CD4-positive, alpha-beta T cell treated with Interferon alpha-2 for 1 hour (primary cell): Measurements from ENCODE around the gene BCR.

ENCODE experiments used
- DNase-seq, 2 donors: peaks; one replicate each; pipeline ENCODE4 v3.0.0-alpha.2; 2020 to 2022

BCR gene

DNA sequence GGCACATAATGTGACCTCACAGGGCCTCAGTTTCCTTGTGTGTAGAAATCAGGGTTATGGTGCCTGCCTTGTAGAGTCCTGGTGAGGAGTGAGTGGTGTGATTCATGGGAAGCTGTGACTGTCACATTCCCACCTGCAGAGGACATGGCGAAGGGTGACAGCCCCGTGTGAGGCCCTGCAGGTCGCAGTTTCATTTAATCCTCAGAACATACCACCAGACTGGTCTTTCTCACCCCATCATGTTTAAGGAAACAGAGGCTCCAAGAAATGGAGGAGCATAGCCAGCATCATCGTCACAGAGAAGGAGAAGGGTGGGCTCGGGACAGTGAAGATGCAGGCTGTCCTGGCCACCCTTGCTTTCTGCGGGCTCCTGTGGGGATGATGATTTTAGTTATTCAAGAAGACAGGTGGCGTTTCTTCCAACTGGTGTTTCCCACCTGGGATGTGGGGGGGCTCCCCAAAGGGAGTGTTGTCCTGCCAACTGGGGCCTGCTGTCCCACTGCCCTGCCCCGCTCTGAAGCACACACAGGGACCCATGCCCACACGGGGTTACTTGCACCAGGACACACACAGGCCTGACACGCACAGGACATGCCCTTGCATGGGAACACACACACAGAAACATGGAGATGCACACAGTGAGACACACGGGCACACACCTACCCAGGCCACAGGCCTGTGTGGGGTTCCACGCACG, 100.2 kb downstream of the BCR start:
- no peak for DNase-seq

DNA sequence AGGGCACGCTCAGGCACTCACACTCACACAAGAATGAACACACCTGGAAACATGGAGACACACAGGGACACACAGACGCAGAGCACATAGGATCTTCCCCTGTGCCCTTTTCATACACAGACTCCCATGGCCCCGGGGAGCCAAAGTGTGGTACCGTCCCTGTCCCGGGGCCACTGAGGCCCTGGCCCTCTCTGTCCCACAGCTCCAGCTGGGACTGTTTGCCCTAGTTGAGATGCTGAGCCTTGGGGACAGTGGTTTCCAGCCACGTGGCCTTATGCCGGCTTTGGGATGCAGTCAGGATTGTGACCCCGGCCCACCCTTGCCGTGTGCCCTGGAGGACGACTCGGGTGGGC, 100.7 kb downstream of the BCR start:
- DNase-seq, result no peak

DNA sequence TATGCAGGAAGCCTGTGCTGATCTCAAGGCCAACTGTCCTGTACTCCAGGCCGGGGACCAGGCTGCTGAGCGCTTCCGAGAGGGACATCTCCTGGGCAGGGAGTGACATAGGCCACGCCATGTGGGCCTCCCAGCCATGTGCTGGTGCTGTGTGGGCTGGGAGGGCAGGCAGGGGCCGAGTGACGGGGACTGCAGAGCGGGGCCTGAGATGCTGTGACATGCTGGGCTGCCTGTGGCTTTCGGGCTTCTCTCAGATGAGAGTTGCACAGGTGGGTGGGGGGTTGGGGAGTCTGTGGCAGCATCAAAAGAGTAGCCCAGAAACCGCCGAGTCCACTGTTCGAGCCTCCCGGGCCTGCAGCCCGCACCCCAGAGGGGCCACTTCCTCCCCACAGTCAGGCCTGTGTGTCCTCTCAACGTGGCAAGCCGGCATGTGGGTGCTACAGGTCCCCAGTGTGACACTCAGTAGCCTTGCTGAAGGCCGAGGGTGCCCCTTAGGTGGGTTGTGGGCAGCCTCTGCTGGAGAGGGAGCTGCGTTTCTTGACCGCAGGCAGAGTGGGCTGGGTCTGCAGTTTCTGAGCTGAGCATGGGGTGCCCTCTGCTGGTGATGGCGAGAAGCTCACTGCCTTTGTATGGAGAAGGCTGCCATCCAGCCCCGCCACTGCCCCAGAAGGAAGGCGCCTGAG, 101.2 kb downstream of the BCR start:
- DNase-seq, result peak; percentile 81 to 84

DNA sequence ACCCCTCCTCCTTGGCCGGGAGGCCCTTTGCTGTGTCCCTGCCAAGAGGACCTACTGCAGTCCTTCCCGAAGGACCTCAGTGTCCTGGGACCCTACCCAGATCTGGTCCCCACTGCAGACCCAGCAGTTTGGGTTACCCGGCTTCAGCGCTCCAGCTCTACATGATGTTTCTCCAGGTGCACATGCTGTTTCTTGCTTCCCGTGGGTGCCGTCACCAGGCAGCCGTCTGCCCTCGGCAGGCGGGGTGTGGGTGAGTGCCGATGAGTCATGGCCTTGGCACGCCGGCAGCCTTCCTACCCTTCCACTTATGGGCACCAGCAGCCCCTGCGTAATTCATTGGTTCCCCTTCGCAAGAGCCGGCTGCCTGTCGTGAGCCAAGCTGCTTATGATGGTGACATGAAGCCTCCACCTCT, 101.8 kb downstream of the BCR start:
- DNase-seq, result no peak

DNA sequence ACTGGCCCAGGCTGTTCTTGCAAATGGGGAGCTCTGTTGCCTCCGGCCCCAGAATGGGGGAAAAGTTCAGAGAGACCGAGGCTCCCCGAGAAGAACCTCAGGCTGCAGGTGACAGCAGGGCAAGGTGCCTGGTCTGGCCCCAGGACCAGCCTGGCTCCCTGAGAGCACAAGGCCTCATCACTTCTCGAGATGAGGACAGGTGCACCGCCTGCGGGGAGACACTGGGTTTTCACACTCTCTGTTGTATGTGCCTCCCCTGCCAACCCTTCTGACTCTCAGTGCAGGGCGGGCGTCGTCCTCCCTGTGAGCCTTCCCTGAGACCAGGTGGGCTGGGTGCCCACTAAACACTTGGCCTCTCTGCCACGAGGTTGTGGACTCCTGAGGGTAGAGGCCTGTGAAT, 102.2 kb downstream of the BCR start:
- DNase-seq, result no peak

DNA sequence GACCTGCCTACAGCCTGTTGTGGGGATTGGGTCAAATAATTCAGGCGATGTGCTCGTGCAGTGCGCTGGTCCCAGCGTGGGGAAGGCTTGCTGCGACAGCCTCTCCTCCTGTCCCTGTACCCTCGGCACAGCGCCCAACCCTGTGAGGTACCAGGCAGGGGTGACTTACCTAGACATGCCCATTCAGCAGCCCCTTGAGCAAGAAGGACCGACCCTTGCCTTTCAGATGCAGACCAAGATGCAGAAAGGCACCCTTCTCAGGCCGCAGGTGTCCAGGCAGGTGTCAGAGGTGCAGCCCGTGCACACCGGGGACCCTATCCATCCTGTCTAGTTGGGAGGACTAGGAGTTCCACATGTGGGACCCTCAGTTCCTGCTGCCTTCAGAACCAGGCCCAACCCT, 102.7 kb downstream of the BCR start:
- DNase-seq, result no peak

DNA sequence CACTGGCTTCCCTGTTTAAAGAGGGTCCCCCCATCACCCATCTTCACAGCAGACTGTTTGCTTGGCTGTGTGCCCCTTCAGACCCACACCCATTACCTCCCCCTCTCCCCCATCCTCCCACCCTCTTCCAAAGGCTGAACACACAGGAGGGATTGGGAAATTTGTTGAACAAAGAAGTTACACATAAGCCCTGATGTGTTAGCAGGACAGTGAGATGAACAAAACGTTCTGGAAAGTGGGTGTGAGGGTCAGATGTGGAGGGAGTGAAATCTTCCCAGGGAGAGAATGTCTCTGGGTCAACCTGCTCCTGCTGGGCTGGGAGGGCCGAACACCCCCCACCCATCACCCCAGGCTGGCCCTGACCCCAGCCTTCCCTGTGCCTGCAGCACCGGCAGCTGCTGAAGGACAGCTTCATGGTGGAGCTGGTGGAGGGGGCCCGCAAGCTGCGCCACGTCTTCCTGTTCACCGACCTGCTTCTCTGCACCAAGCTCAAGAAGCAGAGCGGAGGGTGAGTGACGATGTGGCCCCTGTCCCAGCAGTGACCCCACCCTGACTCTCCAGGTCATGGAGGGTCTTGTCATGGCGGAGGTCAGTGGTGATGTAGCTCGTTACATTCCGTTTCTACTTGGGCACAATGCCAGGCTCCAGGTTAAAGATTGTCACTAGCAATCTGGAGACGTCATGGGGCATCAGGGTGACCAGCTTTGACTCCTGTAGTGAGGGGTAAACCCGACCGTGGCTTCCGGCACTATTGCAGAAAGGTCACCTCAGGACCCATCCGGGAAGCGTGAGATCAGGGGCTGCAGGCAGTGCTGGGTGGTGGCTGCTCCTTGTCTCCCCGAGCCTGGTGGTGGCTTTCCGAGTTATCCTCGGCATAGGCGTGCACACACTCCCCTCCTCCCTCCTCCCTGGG, 103.5 kb downstream of the BCR start:
- no peak for DNase-seq

DNA sequence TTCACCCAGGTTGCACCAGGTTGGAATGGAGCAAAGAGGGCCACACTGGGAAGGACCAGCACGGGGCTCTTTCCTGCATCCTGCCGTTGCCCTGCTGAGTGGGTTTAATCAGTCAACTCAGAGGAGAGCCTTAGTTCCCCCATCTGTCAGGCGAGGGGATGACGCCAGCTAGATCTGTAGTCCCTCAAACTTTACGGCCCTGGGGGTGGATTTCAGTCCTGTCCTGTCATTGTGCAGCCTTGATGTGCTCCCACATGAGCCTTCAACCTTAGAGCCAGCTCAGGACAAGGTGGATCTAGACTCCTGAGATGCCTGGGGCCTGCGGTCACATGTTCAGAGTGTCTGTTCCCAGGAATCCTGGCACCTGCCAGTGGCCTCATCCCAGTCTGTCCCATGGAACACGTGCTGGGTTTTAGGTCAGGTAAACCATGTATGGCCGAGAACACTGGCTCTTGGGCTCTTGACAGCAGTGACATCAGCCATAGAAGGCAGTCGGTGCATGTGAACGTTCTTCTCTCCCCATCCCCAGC, 104.3 kb downstream of the BCR start:
- no peak for DNase-seq

DNA sequence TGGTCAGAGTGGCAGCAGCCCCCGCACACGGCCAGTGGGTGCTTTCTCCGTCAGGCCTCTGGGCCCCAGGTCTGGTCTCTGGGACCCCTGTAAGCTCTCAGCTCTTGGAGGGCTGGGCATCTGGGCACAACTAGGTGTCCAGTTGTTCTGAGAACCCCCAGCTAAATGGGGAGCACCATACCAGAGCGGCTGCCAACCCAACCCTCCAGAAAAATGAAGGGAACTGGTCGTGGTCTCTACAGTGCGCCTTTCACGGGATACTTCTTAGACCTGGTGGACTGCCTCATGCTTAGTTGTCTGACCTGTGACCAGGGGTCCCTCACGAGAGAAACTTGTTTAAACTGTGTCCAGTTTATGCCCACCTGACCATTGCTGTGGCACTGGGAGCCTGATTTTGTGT, 104.9 kb downstream of the BCR start:
- no peak for DNase-seq

DNA sequence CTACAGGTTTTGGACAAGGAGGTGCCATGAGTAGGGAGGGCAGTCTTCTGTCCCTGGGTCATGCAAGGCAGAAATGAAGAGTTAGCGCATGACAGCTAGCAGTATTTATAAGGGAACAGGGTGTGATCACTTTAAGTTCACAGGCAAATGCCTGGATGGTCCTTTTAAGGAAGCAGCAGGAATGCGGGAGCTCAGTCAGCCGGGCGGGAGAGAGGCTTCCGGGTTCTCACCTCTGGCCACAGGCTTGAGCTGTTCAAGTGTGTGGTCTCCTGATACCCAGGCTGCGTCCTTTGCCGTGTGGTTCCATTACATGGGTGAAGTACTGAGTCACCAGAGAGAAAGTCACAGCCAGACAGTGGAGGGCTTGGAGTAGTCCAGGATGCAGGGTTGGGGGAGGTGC, 105.4 kb downstream of the BCR start:
- no peak for DNase-seq

DNA sequence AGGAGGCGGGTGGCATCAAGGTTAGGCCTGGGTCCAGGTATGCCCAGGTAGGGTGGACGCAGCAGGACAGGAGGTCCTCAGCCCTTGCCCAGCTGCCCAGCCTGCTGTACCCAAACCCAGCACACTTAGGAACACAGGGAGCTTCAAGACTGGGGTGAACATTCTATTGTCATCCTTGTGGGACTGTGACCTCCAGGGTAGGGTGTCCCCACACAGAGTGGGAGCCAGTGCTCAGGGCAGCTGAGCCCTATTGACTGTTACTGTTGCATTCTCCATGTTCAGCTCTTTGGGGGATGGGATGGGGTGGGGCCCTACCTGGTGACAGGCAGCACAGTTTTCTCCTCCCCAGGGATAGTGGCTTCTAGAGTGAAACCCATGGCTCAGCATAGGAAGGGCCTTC, 106.0 kb downstream of the BCR start:
- DNase-seq, result no peak

DNA sequence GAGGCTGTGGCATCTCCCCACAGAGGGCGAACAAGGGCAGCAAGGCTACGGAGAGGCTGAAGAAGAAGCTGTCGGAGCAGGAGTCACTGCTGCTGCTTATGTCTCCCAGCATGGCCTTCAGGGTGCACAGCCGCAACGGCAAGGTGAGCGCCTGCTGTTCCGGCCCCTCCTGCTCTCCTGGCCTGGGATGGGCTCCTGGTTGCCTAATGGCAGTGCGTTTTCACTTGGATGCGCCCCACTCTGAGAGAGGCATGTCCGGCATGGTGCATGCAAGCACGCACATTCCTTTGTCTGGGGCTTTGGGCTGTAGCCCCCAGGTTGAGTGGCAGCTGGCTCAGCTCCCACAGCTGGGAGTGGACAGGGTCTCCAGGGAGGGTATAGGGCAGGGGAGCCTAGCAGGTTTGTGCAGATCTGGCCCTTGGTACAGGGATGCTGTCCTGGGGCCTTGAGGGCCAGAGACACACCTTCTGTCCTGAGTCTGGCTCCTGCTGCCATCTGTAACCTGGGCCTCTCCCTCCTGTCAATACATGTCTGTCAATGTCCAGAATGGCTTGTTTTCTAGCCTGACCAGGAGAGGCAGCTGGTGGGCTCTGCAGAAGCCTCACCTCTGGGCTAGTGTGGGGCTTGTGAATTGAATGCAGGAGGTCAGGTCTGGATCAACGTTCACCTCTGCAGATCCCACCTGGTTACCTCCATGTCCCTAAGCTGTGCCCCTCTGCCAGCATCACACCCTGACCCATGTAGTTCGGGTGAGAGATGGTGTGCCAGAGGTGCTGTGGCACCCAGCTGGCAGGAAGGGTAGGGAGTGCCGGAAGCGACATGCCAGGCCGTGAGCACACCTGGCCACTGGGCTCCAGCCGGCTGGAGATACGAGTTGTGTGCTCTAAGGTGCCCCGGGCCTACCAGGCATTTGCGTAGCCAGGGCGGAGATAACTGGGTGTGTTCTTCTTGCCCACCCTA, 107.1 kb downstream of the BCR start:
- no peak for DNase-seq

DNA sequence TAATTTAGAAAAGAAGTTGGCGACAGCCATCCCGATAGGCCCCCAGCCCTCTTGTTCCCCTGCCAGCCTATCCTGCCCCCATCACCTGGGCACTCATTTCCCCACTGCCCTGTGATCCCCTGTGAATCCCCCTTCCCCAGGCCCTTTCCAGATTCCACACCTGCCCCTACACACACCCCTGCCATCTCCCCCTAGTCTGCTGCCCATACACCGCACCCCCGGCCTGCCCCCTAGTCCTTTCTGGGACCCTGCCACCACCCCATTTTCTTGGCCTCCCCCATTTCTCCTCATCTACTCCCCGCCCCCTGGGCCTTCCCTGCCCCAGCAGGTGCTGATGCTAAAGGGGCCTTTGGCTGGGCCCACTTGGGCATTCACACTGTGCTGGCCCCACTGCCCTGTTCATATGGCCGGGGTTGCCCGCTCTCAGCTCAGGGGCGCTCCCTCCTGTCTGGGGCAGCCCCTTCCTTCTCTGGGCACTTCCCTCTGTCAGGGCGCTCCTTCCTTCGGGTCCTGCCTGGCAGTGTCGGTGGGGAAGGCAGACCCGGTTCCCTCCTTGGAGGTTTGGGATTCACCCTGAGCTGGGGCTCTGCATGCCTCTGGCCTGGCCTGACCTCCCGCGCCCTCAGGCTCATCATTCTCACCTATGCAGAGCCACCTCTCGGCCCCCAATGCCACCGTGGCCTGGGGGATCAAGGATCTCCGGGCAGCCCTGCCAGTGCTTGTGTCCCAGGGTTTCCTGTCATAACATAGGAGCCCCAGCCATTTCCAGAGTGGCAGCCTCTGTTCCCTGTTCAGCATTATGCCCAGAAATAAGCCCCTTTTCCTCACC, 108.2 kb downstream of the BCR start:
- no peak for DNase-seq

DNA sequence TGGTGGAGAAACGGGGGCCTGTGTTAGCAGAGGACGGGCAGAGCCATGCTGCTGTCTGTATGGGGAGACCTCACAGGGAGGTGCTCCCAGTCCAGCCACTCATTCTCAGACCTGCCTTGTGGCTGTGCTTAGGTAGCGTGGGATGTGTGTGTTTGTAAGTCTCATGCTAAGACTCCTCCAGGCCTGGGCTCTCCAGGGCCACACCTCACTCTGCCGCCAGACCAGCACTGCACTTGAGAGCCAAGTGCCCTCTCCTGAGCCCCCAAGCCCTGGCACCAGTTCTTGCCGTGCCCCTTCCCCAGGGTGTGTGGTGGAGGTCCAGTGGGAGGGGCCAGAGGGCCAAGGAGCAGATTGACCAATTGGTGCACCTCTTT, 108.8 kb downstream of the BCR start:
- DNase-seq, result no peak

DNA sequence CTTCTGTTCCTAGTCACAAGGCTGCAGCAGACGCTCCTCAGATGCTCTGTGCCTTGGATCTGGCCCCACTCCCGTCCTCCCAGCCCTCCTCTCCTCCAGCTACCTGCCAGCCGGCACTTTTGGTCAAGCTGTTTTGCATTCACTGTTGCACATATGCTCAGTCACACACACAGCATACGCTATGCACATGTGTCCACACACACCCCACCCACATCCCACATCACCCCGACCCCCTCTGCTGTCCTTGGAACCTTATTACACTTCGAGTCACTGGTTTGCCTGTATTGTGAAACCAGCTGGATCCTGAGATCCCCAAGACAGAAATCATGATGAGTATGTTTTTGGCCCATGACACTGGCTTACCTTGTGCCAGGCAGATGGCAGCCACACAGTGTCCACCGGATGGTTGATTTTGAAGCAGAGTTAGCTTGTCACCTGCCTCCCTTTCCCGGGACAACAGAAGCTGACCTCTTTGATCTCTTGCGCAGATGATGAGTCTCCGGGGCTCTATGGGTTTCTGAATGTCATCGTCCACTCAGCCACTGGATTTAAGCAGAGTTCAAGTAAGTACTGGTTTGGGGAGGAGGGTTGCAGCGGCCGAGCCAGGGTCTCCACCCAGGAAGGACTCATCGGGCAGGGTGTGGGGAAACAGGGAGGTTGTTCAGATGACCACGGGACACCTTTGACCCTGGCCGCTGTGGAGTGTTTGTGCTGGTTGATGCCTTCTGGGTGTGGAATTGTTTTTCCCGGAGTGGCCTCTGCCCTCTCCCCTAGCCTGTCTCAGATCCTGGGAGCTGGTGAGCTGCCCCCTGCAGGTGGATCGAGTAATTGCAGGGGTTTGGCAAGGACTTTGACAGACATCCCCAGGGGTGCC, 109.8 kb downstream of the BCR start:
- peak; percentile 44 to 63 for DNase-seq

DNA sequence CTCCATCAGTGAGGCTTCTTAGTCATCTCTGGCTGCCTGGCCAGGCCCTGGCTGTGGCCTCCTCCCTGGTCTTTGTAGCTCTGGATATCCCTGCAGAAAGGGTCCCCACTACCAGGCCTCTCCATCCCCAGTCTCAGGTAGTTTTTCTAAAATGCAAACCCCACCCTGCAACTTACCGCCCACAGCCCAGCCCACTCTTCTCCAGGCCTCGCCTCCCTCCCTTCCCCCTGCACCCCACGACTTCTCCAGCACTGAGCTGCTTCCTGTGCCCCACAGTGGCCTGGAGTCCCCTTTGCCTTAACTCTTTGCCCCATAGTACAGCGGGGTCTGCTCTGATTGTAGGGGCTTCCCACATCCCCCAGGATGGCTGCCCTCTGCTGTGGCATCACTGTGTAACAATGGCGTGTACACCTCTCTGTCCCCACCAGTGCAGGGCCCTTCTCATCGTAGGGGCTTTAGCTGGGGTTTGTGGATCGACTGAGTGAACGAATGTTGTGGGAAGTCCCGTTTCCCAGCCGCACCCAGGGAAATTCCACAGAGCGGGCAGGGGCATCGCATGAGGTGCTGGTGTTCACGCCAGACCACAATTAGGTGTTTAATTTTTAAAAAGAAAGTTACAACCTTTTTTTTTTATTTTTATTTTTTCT, 111.6 kb downstream of the BCR start:
- DNase-seq, result no peak

DNA sequence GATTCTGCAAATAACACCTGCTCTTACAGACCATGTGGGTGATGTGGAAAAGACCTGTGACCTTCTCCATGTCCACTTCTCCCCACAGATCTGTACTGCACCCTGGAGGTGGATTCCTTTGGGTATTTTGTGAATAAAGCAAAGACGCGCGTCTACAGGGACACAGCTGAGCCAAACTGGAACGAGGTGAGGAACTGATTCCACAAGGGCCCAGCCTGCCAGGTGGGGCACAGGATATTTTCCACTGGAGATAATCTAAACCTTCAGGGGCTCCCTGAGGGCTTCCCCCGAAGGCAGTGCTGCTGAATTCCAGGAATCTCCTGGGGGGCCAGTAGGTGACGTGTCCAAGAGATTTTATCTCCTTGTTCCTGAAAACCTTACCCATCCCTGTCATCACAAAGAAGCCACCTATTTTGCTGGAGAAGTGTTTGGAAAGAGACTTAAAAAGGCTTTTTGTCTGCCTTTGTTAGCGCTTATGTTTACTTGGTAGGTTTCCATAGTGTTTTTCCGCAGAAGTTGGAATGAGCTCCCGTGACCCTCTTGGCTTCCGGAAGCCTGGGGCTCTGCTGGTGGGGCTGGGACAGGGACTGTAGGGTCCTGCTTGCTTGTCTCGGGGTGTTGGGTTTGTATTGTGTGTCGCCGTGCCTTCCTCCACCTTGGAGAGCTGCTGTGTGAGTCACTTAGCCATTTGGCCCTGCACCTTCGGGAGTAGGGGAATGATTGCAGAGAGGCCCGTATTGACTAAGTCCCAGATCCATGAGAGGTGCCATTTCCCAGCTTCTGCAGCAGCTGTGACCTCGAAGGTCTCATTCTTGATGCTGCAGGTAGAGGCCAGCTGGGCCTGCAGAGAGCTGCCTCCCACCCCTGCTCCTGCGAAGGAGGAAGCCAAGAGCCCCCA, 112.4 kb downstream of the BCR start:
- no peak for DNase-seq

DNA sequence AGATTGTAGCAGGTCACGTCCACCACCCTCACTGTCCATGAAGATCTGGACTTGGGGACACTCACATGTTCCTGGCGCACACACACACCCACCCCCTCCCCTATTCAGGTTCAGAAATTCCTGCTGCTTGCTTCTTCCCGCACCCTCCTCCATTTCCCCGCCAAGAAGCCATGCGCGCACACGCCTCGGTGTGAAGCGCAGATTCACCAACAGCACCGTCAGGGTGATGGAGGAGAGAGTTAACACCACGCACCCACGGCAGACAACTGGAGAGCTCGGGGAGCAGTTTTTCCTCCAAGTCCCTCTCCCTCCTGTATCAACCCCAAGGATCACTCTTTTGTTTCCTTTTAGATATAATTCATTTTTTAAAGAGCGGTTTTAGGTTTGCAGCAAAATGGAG, 113.4 kb downstream of the BCR start:
- DNase-seq, result no peak

DNA sequence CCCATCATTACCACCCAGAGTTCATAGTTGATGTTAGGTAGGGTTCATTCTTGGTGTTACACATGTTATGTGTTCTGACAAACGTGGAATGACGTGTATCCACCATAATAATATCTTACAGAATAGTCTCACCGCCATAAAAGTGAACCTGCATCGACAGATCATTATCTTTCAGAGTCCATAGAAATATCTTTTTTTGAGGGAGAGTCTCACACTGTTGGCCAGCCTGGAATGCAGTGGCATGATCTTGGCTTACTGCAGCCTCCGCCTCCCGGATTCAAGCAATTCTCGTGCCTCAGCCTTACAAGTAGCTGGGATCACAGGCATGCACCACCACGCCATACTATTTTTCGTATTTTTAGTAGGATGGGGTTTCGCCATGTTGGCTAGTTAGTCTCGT, 113.9 kb downstream of the BCR start:
- no peak for DNase-seq
